Astrocyte (in vitro differentiated cells and primary cell): Measurements from ENCODE around the gene CIC. TPM values are rescaled to one million over a fixed set of nuclear protein-coding genes. Genes with fewer than 3 reads are reported as not detected.
A peak's percentile ranks its signal among the peaks of the same experiment; 100 is the strongest.

Source experiments
- DNase-seq: peaks from one replicate; pipeline ENCODE4 v3.0.0-alpha.2; 2010; ENCODE audit warnings: low read depth
- FAIRE-seq: peaks from 2 replicates; lab custom pipeline; 2011; peaks lifted over from hg19 to GRCh38; lab: Jason Lieb, UNC
- H2AFZ ChIP-seq: 2 replicates; pipeline ENCODE4 v1.6.0; 2012; ENCODE audit warnings: low read depth, low read length, inconsistent platforms
- H3K27ac ChIP-seq: 2 replicates; pipeline ENCODE4 v1.5.1; 2011; ENCODE audit warnings: low read depth, low read length, inconsistent platforms
- H3K27me3 ChIP-seq: 2 replicates; pipeline ENCODE4 v1.6.0; 2011; ENCODE audit warnings: low read length, inconsistent platforms; ENCODE audit not compliant: insufficient read depth
- H3K36me3 ChIP-seq: 2 replicates; pipeline ENCODE4 v1.5.1; 2011; ENCODE audit warnings: low read length, inconsistent platforms; ENCODE audit not compliant: insufficient read depth
- H3K4me1 ChIP-seq: 2 replicates; pipeline ENCODE4 v1.5.1; 2011; ENCODE audit warnings: low read length, inconsistent platforms; ENCODE audit not compliant: insufficient read depth
- H3K4me2 ChIP-seq: 2 replicates; pipeline ENCODE4 v1.6.0; 2012; ENCODE audit warnings: low read length, inconsistent platforms
- H3K4me3 ChIP-seq: 2 replicates; pipeline ENCODE4 v1.5.1; 2011; ENCODE audit warnings: low read depth, mild to moderate bottlenecking, low read length, inconsistent platforms; ENCODE audit not compliant: insufficient read depth
- H3K79me2 ChIP-seq: 2 replicates; pipeline ENCODE4 v1.6.0; 2012; ENCODE audit warnings: mild to moderate bottlenecking, low read length, inconsistent platforms; ENCODE audit not compliant: insufficient read depth
- H3K9ac ChIP-seq: 2 replicates; pipeline ENCODE4 v1.6.0; 2012; ENCODE audit warnings: mild to moderate bottlenecking, low read length, inconsistent platforms
- H3K9me3 ChIP-seq: 2 replicates; pipeline ENCODE4 v1.5.1; 2012; ENCODE audit warnings: low read depth, mild to moderate bottlenecking, low read length, inconsistent platforms; ENCODE audit not compliant: insufficient read depth
- H4K20me1 ChIP-seq: 2 replicates; pipeline ENCODE4 v1.6.0; 2012; ENCODE audit warnings: low read length, inconsistent platforms; ENCODE audit not compliant: insufficient read depth
- H3K27ac Mint-ChIP-seq: one replicate; pipeline ENCODE4 v1.8.0; 2021; ENCODE audit warnings: mild to moderate bottlenecking, mixed read lengths; ENCODE audit not compliant: unreplicated experiment
- H3K27me3 Mint-ChIP-seq: one replicate; pipeline ENCODE4 v1.8.0; 2021; ENCODE audit warnings: low read depth, mixed read lengths; ENCODE audit not compliant: unreplicated experiment
- H3K36me3 Mint-ChIP-seq: one replicate; pipeline ENCODE4 v1.8.0; 2021; ENCODE audit warnings: low read depth, mixed read lengths; ENCODE audit not compliant: unreplicated experiment
- H3K4me1 Mint-ChIP-seq: one replicate; pipeline ENCODE4 v1.8.0; 2021; ENCODE audit warnings: low read depth, mixed read lengths; ENCODE audit not compliant: unreplicated experiment
- H3K4me3 Mint-ChIP-seq: one replicate; pipeline ENCODE4 v1.8.0; 2021; ENCODE audit warnings: mild to moderate bottlenecking, moderate library complexity, mixed read lengths; ENCODE audit not compliant: unreplicated experiment
- H3K9me3 Mint-ChIP-seq: one replicate; pipeline ENCODE4 v1.8.0; 2021; ENCODE audit warnings: mild to moderate bottlenecking, mixed read lengths; ENCODE audit not compliant: unreplicated experiment
- CTCF ChIP-seq: IDR thresholded peaks from 2 replicates; pipeline ENCODE4 v1.5.1; 2011; ENCODE audit warnings: low read depth, mild to moderate bottlenecking, inconsistent platforms, low read length, moderate library complexity; ENCODE audit not compliant: insufficient read depth
- EZH2 ChIP-seq: IDR thresholded peaks from 2 replicates; pipeline ENCODE4 v1.6.1; 2012; ENCODE audit warnings: mild to moderate bottlenecking, low read length, inconsistent platforms; ENCODE audit not compliant: insufficient read depth
- total RNA-seq: library from RNA; stranded (reverse); gene quantifications from 2 replicates; pipeline ENCODE4 v1.2.1, GENCODE V29; 2021

Gene CIC
- total RNA-seq, 1 donor from 2014 or later: 78.5 TPM

DNA sequence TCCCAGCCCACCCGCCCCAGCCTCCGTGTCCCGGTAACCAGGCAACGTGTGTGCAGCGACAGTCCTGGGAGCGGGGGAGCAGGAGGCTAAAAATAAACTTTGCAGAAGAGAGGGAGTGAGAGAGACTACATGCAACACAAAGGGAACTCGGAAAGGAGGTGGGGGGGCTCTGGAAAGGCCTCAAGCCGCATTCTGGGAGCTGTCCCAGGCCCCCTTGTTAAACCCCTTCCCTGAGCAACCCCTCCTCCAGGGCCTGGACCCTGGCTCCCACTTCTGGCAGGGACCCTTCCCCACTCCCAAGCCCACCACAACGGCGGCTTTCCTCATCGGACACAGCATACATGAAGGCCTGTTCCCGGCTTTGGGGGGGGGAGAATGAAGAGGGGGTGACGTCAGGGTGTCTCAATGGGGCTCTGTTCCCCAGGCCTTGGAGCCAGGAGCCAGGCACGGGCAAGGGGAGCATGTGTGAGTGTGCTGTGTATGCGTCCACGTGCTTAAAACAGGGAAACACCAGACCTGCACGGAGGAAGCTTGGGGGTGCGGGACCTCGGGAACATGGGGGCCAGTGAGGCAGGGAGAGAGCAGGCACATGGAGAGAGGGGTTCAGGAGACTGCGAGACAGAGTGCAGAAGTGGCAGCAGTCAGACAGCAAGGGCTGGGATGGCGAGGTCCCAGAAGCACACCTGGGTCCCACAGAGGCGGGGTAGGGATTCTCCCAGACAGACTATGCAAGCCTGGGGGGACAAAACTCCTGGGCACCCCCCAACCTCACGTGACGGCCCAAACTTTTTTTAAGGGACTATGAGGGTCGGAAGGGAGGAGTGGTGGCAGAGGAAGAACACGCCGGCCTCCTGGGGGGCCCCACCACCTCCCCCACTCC, 16.4 kb upstream of the CIC start:
- Histone ChIP-seq H3K4me1 (peaks cover 32% of the 10 kb centered on the region), H3K27ac (peak overlapping the region; percentile 90), H3K9me3 (no peaks in the 10 kb centered on the region), H2AFZ (no peak overlapping the region), H4K20me1 (peaks cover 45% of the 10 kb centered on the region), H3K4me2 (peak overlapping the region; percentile 99), H3K4me3 (peak overlapping the region; percentile 68), H3K9ac (peak overlapping the region; percentile 92), H3K27me3 (no peaks in the 10 kb centered on the region), H3K79me2 (peaks cover 64% of the 10 kb centered on the region), H3K36me3 (peaks cover 9% of the 10 kb centered on the region)
- Mint-ChIP-seq H3K27ac (peak overlapping the region; percentile 93), H3K4me1 (peaks cover 16% of the 10 kb centered on the region), H3K9me3 (peaks cover 3% of the 10 kb centered on the region), H3K4me3 (peak overlapping the region; percentile 96), H3K27me3 (no peaks in the 10 kb centered on the region), H3K36me3 (peaks cover 6% of the 10 kb centered on the region)
- no peak for FAIRE-seq
- DNase-seq: no peak
- TF ChIP-seq EZH2 (no peak), CTCF (no peak)

GRCh38 chr19:42253245-42254088, 15.6 kb upstream of the CIC start:
- no peaks in the 10 kb centered on the region for H3K27me3 ChIP-seq
- peak overlapping the region; percentile 98 for H3K9ac ChIP-seq
- no peak for TF ChIP-seq EZH2
- no peak for TF ChIP-seq CTCF
- H2AFZ ChIP-seq: no peak overlapping the region
- peak overlapping the region; percentile 99 for H3K4me2 ChIP-seq
- H3K79me2 ChIP-seq: peaks cover 60% of the 10 kb centered on the region
- DNase-seq: no peak
- Mint-ChIP-seq H3K9me3 (peaks cover 3% of the 10 kb centered on the region), H3K4me1 (peaks cover 16% of the 10 kb centered on the region), H3K36me3 (peaks cover 6% of the 10 kb centered on the region), H3K4me3 (peak overlapping the region; percentile 96), H3K27me3 (no peaks in the 10 kb centered on the region), H3K27ac (peak overlapping the region; percentile 93)
- peaks cover 32% of the 10 kb centered on the region for H3K4me1 ChIP-seq
- no peak for FAIRE-seq
- peaks cover 43% of the 10 kb centered on the region for H4K20me1 ChIP-seq
- H3K36me3 ChIP-seq: peaks cover 9% of the 10 kb centered on the region
- peak overlapping the region; percentile 90 for H3K27ac ChIP-seq
- H3K4me3 ChIP-seq: peak overlapping the region; percentile 89
- H3K9me3 ChIP-seq: no peaks in the 10 kb centered on the region
